ENCODE results near the gene CHRNE. TPM values are rescaled to one million over a fixed set of nuclear protein-coding genes. Genes with fewer than 3 reads are reported as not detected.

CHRNE gene
- total and polyA plus RNA-seq, 2 of the 13 experiments (the other 11 are each of a cell fraction or from before 2014, with no cell fraction given) = 0.53 to 0.59 TPM

DNA sequence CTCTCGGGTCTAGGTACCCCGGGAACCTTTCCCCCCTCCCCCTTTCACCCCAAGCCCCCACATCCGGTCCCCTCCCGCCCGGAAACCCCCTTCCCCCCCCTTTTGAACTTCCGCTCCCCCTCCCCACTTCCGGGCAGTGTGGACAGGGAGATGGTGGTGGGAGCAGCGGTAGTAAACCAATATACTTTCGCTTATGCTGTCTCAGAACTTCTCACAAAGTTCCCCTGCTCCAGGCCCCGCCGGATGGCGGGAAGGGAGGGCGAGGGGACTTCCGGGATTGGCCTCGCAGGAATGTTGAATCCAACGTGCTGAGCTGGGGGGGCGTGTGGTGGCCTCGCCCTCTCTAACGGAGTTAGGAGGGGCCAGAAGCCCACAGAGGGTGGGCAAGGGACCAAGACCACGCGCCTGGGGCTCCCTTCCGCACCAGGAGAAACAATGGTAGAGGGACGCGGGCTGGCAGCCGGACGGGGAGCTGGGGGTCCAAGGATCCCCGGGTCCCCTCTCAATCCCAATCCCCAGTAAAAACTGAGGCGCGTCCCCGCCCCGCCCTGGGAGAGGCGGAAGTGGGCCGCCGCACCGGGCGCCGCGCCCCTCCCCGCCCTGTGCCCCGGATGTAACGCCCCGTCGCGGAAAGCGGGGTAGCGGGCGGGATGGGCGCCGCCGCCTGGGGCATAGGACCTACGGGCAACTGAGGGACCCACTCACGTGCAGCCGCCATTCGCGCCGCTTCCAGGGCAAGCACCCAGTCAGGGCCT lies 44.7 kb upstream of the CHRNE start (continued):
- TF ChIP-seq ZNF75D (CRISPR knock-in tag; IDR thresholded peaks at IDR 0.05; ENCODE audit: borderline replicate concordance) = 0 out of 2 replicates have a peak, but pooled peaks have one; percentile 9
- TF ChIP-seq ZBTB1 (CRISPR knock-in tag; IDR thresholded peaks at IDR 0.05; ENCODE audit: borderline replicate concordance) = no peak
- TF ChIP-seq TRIM22 (IDR thresholded peaks at IDR 0.05) = no peak
- TF ChIP-seq ZNF780A (CRISPR knock-in tag; IDR thresholded peaks at IDR 0.05) = no peak
- no peak for TF ChIP-seq NAIF1 (CRISPR knock-in tag; IDR thresholded peaks at IDR 0.05; ENCODE audit: borderline replicate concordance)
- no peak for TF ChIP-seq TBL1XR1 (IDR thresholded peaks at IDR 0.05; ENCODE audit: borderline replicate concordance, low read length, partially characterized antibody)
- no peak for TF ChIP-seq DPF2 (CRISPR knock-in tag; IDR thresholded peaks at IDR 0.05; ENCODE audit: borderline replicate concordance, low read depth)
- no peak for TF ChIP-seq ZNF17 (CRISPR knock-in tag; IDR thresholded peaks at IDR 0.05)
- TF ChIP-seq GPN1 (CRISPR knock-in tag; IDR thresholded peaks at IDR 0.05; ENCODE audit: borderline replicate concordance) = no peak
- no peak for TF ChIP-seq NFE2L2 (IDR thresholded peaks at IDR 0.05; ENCODE audit: low read length)
- TF ChIP-seq TCF12 (IDR thresholded peaks at IDR 0.05) = no peak
- TF ChIP-seq TCF12 (CRISPR knock-in tag; IDR thresholded peaks at IDR 0.05) = 0 out of 2 replicates have a peak, but pooled peaks have one; percentile 24
- TF ChIP-seq IRF1 (CRISPR knock-in tag; IDR thresholded peaks at IDR 0.05; ENCODE audit: low read depth) = no peak
- peak; percentile 66; the same call in 1 of the 2 replicates for TF ChIP-seq MYC (CRISPR knock-in tag; IDR thresholded peaks at IDR 0.05; ENCODE audit: borderline replicate concordance)
- TF ChIP-seq HNRNPL (IDR thresholded peaks at IDR 0.05; ENCODE audit: low read depth, low read length) = no peak
- TF ChIP-seq, protein P1, sequence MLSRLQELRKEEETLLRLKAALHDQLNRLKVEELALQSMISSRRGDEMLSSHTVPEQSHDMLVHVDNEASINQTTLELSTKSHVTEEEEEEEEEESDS (CRISPR knock-in tag; IDR thresholded peaks at IDR 0.05; ENCODE audit: borderline replicate concordance) = no peak
- TF ChIP-seq REL (CRISPR knock-in tag; conservative IDR thresholded peaks at IDR 0.05) = no peak
- no peak for TF ChIP-seq MAFF (IDR thresholded peaks at IDR 0.05; ENCODE audit: low read depth, low read length)
- TF ChIP-seq ZNF660 (CRISPR knock-in tag; IDR thresholded peaks at IDR 0.05; ENCODE audit: borderline replicate concordance, low read depth) = no peak
- TF ChIP-seq ZNF652 (CRISPR knock-in tag; IDR thresholded peaks at IDR 0.05; ENCODE audit: borderline replicate concordance, low read depth) = no peak
- no peak for TF ChIP-seq ZKSCAN8 (CRISPR knock-in tag; IDR thresholded peaks at IDR 0.05; ENCODE audit: borderline replicate concordance)
- no peak for TF ChIP-seq HNRNPK (IDR thresholded peaks at IDR 0.05; ENCODE audit: low read depth, low read length, poor library complexity, severe bottlenecking)
- no peak for TF ChIP-seq THYN1 (CRISPR knock-in tag; IDR thresholded peaks at IDR 0.05; ENCODE audit: borderline replicate concordance, low read depth)
- no peak for TF ChIP-seq RARG (CRISPR knock-in tag; IDR thresholded peaks at IDR 0.05; ENCODE audit: low read depth)
- TF ChIP-seq HDAC1 (CRISPR knock-in tag; IDR thresholded peaks at IDR 0.05) = 0 out of 2 replicates have a peak, but pooled peaks have one; percentile 0
- TF ChIP-seq ZNF354B (CRISPR knock-in tag; IDR thresholded peaks at IDR 0.05) = no peak
- no peak for TF ChIP-seq ZNF383 (CRISPR knock-in tag; IDR thresholded peaks at IDR 0.05; ENCODE audit: borderline replicate concordance)
- 0 out of 2 replicates have a peak, but pooled peaks have one; percentile 3 for TF ChIP-seq TEF (CRISPR knock-in tag; IDR thresholded peaks at IDR 0.05)
- TF ChIP-seq SNRNP70 (IDR thresholded peaks at IDR 0.05; ENCODE audit: low read depth, low read length) = no peak
